Activated naive CD8-positive, alpha-beta T cell treated with anti-CD3 and anti-CD28 coated beads, Interleukin-2, amount 50 U/mL, for 16 hours (primary cell): ENCODE data around the gene SORCS2.

Source experiments
- DNase-seq: peaks from one replicate; pipeline ENCODE4 v3.0.0-alpha.2; 2020; ENCODE audit warnings: low read depth, low spot score

Gene SORCS2

DNA sequence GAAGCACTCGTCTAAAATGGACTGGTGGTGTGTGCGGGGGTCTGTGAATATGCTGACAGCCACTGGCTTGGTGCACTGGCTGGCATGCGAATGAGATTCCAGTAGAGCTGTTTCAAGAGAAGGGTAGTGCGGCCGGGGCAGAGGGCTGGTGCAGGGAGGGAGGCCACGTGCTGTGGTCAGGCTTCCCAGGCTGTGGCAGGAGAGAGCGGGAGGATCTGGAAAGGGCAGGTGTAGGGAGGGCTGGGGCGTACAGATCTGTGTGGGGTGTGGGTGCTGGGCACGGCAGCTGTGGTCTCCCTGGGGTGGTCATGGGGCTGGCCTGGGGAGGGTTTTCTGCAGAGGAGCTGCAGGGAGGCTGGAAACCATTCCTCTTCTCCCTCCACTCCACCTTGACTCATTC, 30.2 kb downstream of the SORCS2 start:
- no peak for DNase-seq

DNA sequence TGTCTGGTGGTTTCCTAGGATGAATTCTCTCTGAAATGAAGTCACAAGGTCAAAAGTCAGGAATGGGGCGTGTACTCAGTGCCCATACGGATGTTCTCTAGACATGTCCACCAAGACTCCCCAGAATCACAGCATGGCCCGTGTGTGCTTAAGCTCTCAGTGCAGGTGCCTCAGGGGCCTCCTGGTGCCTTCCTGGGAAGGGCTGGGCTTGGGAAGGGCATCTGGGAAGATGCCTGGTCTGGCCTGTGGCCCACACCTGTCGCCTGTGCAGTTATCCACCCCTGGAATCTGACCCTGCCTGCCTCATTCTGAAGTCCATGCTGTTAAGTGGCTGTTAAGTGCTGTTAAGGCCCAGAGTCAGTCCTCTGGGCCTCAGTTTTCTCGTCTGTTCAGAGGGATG, 31.2 kb downstream of the SORCS2 start:
- DNase-seq: no peak

DNA sequence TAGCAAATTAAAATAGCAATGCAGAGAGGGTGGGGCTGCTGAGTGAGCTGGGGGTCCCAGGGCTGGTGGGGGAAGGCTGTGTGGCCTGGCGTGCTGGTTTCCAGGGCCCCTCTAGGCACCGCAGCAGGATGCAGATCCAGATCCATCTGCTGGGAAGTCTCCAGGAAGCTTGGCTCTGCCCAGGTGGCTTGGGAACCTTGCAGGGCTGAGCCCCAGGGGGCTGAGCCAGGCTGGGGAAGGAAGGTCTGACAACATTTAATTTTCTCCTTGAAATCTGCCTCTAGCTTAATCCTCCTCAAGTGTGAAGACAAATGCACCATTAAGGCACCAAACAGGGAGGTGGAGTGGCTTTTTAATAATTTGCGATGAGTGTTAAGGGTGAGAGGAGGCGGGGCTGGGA, 31.7 kb downstream of the SORCS2 start:
- DNase-seq: no peak

DNA sequence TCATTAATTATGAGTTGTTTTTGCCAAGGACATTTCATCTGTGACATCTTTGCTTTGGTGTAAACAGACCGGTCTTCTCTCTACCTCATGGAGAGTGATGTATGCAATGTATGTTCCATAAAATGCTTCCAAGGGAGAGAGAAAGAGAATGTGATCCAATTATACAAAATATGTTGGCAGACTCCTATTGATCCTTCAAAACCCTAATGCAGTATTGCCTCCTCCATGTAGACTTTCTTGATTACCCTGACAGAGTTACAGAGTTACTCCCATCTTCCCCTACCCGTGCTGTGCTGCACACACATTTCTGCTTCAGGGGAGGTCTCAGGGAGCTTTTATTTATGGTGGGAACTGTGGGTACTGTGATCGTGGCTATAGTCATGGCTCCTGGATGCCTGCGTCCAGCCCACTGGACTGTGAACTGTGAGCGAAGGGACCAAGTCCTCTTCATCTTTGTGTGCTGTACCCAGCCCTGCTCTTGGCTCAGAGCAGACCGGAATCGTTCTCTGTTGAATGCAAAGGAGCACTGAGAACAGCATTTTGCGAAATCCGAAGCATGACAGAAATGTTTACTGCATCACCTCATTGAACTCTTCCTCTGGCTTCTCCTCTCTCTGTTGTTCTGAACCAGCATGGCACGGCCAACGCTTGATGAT, 32.7 kb downstream of the SORCS2 start:
- no peak for DNase-seq

DNA sequence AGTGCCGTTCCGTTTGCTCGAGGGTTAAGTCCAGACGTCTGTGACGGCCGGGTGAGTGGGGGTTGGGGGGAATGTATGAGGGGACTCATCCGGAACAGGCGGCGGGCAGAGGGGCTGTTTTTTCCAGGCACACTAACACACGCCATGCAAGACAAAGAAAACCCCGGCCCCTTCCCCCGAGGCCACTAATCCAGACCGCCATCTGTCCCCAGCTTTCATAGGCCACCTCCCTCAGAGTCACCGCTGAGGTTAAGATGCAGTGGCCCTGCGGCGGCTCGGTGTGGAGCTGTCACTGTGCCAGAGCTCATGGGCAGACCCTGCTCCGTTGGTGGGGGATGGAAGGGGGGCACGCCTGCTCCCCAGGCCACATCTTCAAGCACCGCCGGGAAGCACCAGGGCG, 34.1 kb downstream of the SORCS2 start:
- no peak for DNase-seq

DNA sequence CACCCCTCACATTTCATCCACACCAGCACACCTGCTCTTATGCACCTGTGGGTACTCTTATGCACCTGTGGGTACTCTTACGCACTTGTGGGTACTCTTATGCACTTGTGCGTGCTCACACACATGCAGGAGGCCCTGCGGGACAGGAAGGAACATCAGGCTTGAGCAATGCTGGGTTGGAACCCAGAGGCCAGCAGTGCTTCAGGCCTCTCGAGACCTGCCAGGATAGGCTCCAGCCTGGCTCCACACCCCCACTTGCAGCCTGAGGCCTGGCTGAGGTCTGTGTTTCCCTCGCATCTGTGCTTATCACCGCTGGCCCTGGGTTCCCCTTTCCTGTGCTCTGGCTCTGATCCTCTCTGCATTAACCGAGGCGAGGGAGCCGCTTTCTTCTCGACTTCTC, 34.7 kb downstream of the SORCS2 start:
- no peak for DNase-seq

DNA sequence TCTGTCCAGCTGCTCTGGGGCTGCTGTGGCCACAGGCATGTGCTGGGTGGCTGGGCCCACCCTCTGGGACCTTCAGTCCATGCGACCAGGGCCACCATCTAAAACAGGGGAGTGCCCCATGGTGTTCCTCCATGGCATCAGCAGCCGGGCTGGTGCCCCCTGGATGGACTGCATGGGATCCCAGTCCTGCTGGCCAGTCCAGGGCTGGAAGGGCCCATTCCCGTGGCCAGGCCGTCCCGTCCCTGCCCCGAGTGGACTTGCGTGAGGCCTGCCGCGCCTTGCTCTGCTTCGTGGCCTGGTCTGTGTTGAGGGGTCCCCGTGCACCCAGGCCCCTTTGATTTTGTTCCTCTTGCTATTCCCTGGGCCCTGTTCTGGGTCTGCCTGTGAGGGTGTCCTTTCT, 36.4 kb downstream of the SORCS2 start:
- DNase-seq: no peak

DNA sequence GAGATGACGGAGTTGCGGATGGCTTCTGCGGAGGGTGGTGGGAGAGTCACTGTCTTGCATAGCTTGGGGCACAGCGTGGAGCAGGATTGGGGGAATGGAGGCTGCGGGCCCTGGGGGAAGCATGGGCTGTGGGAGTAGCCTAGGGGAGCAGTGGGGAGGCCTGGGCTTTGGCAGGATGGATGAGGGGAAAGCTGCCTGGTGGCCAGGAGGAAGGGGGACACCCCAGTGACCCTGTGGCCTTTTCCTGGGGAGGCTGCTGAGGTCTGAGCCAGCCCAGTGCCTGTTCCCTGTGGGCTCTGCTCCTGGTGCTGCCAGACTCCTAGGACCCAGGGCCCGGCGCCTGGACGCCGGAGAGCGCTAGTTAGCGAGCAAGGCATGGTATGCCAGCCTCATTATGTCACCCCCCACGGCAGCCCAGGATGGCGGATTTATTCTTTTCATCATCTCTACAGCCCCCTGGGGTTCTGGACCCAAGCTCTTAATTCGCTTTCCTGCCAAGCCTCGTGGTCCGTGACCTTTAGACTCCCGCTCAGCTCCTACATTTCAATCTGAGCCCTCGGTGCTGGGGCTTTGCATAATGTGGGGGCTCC, 39.8 kb downstream of the SORCS2 start:
- DNase-seq: no peak

DNA sequence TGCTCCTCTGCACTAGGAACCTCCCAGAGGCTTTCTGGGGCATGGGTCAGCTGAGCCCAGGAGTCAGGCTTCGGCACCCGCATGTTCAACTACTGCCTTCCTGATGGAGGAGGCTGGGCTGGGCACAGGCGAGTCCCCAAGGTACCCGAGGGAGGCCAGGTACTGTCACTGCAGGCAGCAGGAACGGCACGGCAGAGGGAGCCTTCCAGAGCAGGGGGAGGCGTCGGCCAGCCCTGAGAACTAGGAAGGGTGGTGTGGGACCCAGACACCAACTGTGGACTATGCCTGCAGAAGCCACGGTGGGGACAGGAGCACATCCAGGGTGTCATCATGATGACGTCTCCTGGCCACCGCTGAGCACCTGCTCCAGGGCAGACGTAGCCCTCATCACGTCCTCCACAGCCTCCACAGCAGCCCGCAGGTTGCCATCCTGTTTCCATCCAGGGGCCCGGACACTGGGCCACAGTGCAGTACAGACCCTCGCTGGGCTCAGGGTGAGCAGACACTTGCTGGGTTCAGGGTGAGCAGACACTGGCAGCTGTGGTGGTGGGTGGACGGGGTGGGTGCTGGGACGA, 40.8 kb downstream of the SORCS2 start:
- no peak for DNase-seq

DNA sequence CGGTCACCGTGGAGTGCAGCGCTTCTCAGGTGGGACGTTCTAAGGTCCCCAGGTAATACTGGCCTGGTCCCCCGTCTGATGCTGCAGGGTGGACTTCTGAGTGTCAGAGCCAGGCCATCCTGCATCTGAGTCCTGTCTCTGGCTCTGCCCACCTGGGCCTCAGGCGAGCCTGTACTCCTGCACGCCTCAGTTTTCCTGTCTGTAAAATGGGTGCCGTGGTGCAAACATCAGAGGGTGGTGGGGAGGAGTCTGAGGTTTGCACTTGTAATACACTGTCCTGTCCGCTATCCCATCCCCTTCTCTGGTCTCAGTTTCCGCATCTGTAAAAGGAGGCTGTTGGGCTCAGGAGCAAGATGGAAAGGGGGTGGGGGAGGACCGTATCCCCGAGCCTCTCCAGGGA, 41.3 kb downstream of the SORCS2 start:
- DNase-seq: no peak

DNA sequence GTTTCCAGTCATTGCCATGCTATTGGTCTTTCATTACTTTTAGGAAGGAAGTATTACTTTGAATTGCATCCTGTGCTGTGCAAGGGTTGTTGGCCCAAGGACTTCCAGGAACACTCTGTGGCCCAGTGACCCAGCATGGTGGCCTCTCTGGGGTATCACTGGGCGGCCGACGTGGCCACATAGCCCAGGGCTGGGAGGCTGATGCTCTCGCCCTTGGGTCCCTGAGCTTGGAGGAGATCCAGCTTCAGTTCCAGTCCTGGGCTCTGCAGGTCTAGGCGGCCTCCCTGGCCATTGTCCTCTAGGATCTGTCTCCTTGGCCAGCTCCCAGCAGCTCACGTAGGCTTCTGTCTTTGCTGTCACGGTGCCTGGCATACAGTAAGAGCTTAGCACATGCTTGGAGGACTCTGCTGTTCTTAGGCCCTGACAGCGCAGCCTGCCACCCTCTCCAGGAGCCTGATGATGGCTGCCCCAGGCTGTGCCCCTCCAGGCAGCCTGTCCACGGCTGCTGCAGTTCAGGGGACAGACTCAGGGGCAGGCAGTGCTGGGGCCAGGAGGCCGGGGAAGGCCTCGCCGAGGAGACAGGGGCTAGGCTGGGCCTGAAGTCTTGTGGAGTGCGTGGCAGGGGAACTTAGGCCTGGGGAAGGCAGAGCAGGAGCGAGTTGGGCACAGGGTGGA, 42.2 kb downstream of the SORCS2 start:
- no peak for DNase-seq

DNA sequence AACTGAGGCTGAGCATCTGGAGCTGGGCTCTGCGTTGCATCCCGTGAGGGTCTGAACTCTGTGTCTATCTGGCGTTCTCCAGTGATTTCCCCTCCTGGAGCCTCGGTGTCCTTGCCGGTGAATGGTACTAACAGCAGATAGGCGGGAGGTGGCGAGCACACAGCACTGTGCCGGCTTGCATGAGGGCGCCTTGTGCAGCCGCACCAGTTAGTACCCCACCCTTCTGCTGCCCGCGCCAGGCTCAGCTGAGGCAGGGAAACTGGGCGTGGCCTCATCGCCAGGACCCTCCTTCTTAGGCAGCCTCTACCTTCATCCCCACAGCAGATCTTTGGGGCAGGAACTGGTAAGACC, 42.7 kb downstream of the SORCS2 start:
- DNase-seq: no peak

DNA sequence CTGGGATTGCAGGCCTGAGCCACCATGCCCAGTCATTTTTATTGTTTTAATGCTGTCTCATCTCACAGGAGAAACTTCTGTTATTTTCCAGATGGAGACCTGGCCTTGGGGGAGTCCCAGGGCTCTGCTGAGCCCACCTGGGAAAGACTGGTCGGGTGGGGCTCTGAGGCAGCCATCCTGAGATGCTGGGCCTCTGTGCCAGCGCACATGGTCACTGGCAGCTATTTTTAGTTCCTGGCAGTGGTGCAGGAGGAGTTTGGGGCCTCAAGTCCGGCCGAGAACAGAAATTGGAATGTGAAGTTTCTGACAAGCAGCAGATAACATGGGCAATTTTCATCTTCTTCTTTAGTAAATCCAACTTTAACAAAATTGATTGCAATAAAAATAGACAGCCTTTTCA, 44.5 kb downstream of the SORCS2 start:
- no peak for DNase-seq

DNA sequence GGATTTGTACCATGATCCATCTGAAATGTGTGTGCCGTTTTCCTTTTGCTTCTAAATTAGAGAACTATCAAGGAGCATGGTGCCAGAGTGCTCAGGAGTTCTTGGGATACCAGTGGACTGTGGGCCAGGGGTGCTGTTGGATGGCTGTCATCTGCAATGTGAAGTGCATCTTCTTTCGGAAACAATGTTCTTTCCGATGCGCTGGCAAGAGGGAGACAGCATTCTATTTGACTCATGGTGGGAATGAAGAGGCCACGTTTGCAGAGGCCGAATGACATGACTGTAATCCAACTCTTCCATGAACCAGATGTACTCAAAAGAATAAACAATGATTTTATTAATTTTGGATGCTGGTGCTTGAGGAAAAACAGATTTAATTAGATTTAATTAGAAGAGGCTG, 45.5 kb downstream of the SORCS2 start:
- no peak for DNase-seq

DNA sequence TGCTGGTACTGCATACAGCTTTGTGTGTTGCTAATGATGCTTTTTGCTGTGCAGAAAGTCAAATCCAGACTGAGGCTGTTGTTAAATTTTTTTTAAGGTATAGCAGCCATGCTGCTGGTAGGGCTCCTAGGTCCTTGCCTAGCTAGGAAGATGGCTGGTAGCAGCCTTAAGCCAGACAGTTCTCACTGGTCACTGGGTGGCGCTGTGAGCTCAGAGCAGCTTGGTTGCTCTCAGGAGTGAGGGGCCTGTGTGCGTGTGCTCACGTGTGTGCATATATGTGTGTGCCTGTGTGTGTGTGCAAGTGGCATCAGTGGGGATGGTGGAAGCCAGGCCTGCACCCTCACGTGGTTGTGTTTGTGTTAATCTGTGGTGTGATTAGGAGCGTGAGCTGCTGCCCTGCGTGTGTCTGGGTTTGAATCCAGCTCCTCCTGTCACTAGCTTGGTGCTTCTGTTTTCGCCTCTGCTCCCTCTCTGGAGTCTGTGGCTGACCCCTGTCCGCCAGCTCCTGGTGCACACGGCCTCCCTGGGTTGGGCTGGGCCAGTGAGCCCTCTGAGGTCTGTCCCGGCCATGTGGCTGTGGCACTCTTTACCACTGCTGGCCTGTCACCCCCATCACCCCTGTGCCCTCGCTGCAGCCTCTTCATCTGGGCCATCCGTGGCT, 46.1 kb downstream of the SORCS2 start:
- DNase-seq: no peak

DNA sequence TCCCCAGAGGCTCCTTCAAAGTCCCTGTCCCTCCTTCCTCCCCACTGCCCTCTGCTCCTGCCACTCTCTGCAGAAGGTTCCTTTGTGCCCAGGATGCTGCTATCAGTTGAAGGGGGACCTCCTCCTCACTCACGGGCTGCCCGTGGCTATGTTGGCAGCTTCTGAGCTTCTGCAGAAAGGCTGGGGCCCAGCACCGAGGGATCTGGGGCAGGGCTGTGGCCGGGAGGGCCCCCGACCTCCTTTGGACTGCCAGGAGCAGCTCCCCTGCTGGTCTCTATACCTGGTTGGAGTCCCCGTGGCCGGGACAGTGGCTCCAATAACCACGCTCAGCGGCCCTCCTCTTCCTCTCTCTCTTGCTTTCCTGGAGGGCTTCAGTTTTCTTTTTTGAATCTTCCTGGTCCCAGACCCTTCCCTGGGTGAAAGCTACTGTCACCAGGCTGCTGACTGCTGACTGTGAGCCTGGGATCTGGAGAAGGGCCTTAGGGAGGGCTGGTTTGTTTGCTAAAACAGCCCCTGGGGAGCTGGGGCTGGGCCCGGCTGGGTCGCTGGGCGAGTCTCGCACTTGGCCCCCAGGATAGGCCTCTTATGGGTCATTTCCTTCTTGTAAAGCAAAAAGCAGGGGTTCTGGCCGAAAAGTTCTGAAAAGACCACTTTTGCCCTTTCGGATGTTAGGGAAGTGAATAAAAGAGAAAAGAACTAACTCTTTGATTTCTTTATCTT, 46.9 kb downstream of the SORCS2 start:
- DNase-seq: no peak

DNA sequence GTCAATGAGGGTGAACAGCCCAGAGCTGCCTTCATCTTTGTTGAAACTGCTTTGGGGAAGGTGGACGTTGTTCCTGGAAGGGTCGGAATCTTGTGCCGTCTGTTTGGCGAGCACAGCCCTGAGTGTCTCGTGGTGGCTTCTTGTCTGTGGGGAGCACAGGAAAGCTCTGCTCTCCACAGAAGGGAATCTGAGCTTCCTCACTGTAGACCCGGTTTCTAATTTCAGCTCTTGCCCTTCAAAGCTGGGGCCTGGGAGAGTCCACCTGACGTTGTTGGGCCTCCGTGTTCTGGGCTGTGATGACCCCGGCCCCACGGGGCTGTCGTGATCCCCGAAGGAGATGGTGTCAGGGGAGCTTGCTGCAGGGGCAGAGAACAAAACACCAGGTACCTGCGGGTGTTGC, 47.5 kb downstream of the SORCS2 start:
- no peak for DNase-seq

DNA sequence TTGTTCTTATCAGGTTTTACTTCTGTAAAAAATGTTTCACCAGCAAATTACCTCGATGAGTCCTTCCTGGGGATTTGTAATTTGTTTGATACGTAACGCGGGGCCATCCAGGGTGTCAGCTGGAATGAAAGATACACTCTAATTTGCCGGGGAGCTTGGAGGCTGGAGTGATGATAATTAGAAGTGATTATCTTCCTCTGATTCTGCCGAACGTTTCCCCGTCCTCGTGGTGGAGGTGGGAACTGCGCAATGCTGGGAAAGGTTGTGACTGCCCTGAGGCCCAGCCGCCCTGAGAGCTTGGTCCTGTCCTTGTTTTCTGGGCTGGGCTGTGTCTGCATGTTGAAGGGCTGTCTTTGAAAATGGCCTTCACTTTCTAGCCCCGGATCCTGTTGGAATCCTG, 48.0 kb downstream of the SORCS2 start:
- no peak for DNase-seq

DNA sequence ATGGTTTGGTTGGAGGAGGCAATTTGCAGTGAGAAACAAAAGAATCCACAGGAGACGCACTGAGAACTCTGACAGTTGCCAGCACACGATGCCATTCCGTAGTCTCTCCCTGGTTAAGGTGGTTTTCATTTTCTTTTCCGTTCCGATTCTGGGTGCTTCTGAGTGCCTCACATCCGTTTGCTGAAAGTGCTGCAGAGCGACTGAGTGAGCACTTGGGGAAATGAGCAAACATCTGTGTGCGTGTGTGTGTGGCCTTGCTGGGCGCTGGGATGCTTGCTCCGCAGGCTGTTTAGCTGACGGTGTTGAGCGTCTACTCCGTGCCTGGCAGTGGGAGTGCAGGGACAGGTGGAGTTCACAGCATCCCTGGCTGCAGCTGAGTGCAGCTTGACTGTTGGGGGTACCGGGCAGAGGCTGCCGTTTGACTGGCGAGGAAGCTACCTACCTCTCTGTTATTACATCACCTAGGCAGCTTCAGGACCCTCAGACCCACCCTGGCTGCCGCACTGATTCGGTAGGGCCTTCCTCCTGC, 49.3 kb downstream of the SORCS2 start:
- no peak for DNase-seq

DNA sequence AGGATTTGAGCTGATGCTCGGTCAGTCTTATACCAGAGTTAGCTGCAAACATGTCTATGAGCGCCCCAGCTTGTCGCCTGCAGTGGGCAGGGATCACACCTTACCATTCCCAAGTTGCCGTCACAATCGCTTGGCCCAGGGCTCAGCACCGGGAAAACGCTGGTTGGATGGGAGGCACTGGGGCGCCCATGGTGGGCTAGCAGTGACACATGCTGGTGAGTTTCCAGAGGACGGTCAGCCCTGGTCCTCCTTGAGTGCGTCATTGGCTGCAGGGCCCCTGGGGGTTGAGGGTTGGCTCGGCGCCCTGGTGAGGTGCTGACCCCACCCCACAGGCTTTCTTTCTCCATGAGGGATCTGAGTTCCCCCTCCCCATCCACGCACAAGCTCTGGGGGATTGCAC, 50.4 kb downstream of the SORCS2 start:
- no peak for DNase-seq

DNA sequence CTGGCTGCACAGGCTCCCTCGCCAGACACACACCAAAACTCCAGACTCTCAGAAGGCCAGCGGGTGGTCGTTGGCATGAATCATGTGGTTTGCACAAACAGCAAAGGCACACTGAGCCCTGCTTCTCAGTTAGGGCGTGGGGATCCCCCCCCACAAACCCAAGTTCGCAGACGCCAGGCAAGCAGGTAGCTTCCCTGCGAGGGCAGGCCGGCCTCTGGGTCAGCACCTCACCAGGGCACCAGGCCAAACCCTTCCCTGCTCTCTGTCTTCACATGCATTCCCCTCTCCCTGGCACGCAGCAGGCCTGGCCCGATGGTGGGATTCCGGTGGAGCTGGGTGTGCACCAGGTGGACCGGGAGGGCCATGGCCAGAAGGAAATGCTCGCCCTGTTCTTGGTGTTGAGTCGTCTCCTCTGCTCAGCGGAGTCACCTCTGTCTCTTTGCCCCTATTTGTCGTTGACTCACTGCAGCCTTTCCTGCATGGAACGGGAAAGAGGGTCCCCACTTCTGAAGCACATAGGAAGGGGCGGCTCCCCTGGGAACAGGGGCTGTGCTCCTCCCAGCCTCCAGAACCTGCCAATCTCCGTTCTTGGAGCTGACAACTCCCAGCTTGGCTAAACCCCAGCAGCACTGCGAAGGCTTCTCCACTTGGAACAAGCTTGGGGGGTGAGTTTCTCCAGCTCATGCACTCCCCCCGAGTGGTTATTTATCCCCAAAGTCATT, 51.4 kb downstream of the SORCS2 start:
- no peak for DNase-seq
